SK-N-SH treated with all-trans-retinoic acid at 6 μM for 48 hours (cell line): ENCODE data around the gene NINL.

Experiments used
- ARNTL ChIP-seq: fragments of 450-650 bp; formaldehyde crosslinking; IDR thresholded peaks from 2 replicates; pipeline ENCODE4 v1.5.0; 2020; ENCODE audit warnings: low read depth, mild to moderate bottlenecking, moderate library complexity, borderline replicate concordance
- ISL1 ChIP-seq: fragments of 250-450 bp; sonication (Bioruptor Pico); IDR thresholded peaks from 2 replicates; pipeline ENCODE4 v2.1.2; 2022; ENCODE audit warnings: mild to moderate bottlenecking, moderate library complexity
- OSR1 ChIP-seq: fragments of 250-450 bp; sonication (Bioruptor Pico); IDR thresholded peaks from 2 replicates; pipeline ENCODE4 v1.8.0; 2022; ENCODE audit warnings: moderate library complexity, mild to moderate bottlenecking, inconsistent platforms
- PPARA ChIP-seq: fragments of 250-450 bp; sonication (Bioruptor Pico); IDR thresholded peaks from 2 replicates; pipeline ENCODE4 v1.5.0; 2020; ENCODE audit warnings: mild to moderate bottlenecking, borderline replicate concordance
- RARB ChIP-seq: fragments of 250-450 bp; sonication (Bioruptor Pico); IDR thresholded peaks from 2 replicates; pipeline ENCODE4 v1.8.0; 2021; ENCODE audit warnings: mild to moderate bottlenecking, moderate library complexity
- SNAI2 ChIP-seq: fragments of 250-450 bp; sonication (Bioruptor Pico); IDR thresholded peaks from 2 replicates; pipeline ENCODE4 v1.5.0; 2020; ENCODE audit warnings: mild to moderate bottlenecking, moderate library complexity
- TCF4 ChIP-seq: fragments of 250-450 bp; sonication (Bioruptor Pico); IDR thresholded peaks from 2 replicates; pipeline ENCODE4 v1.8.0; 2021; ENCODE audit warnings: mild to moderate bottlenecking, moderate library complexity, borderline replicate concordance
- ZFP3 ChIP-seq: fragments of 250-450 bp; sonication (Bioruptor Pico); IDR thresholded peaks from 2 replicates; pipeline ENCODE4 v1.5.0; 2020; ENCODE audit warnings: mild to moderate bottlenecking, moderate library complexity
- ZFP30 ChIP-seq: fragments of 450-650 bp; formaldehyde crosslinking; IDR thresholded peaks from 2 replicates; pipeline ENCODE4 v1.5.0; 2022; ENCODE audit warnings: mild to moderate bottlenecking, moderate library complexity
- ZNF565 ChIP-seq: fragments of 450-650 bp; formaldehyde crosslinking; conservative IDR thresholded peaks from 2 replicates; pipeline ENCODE4 v1.5.0; 2020; ENCODE audit warnings: low read depth, mild to moderate bottlenecking, moderate library complexity
- ZNF70 ChIP-seq: fragments of 450-650 bp; formaldehyde crosslinking; IDR thresholded peaks from 2 replicates; pipeline ENCODE4 v1.5.0; 2020; ENCODE audit warnings: mild to moderate bottlenecking, moderate library complexity
- TF ChIP-seq, protein P1 (sequence below): fragments of 250-450 bp; sonication (Bioruptor Pico); IDR thresholded peaks from 2 replicates; pipeline ENCODE4 v1.5.1; 2020; ENCODE audit warnings: low read depth, mild to moderate bottlenecking, moderate library complexity
- TF ChIP-seq, protein P2 (sequence below): fragments of 250-450 bp; sonication (Bioruptor Pico); IDR thresholded peaks from 2 replicates; pipeline ENCODE4 v1.8.0; 2021; ENCODE audit warnings: low read depth, mild to moderate bottlenecking, moderate library complexity, borderline replicate concordance
- TF ChIP-seq, protein P3 (sequence below): fragments of 250-450 bp; sonication (Bioruptor Pico); IDR thresholded peaks from 2 replicates; pipeline ENCODE4 v1.8.0; 2020; ENCODE audit warnings: mild to moderate bottlenecking, moderate library complexity, borderline replicate concordance

DNA sequence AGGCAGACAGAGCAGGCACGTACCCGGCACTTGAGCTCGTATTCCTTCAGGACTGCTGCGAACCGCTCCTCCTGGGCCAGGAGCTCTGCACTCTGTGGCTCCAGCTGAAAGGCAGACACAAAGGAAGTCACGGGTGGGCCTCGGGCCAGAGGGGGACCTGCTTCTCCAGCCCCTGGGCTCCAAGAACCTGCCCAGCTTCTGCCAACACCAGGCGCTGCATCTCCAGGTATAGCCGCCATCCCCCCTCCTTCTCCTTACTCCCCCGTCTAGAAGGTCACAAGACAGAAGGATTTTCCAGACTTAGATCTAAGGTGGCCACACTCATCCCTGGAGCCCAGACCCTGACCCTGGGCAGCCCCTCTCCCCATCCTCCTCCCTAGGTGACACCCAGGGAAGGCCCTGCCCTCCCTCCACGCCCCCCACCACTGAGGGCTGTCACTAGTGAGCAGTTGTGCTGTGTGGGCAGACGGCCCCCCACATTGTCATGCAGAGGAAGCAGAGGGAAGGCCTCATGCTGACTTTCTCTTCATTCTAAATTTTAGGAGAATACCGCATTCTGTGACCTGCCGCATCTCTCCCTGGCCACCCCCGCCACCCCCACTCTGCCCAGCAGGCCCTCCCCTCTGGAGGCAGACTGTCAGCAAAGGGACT is 96.0 kb downstream of the NINL start:
- TF ChIP-seq ZNF70 (no peak), PPARA (CRISPR knock-in tag) (no peak), ZNF565 (CRISPR knock-in tag) (no peak), ISL1 (CRISPR knock-in tag) (no peak), ZFP30 (CRISPR knock-in tag) (no peak), RARB (CRISPR knock-in tag) (no peak), ARNTL (CRISPR knock-in tag) (no peak), SNAI2 (CRISPR knock-in tag) (no peak), OSR1 (CRISPR knock-in tag) (no peak), TCF4 (CRISPR knock-in tag) (no peak), ZFP3 (no peak)
- TF ChIP-seq, protein P1, sequence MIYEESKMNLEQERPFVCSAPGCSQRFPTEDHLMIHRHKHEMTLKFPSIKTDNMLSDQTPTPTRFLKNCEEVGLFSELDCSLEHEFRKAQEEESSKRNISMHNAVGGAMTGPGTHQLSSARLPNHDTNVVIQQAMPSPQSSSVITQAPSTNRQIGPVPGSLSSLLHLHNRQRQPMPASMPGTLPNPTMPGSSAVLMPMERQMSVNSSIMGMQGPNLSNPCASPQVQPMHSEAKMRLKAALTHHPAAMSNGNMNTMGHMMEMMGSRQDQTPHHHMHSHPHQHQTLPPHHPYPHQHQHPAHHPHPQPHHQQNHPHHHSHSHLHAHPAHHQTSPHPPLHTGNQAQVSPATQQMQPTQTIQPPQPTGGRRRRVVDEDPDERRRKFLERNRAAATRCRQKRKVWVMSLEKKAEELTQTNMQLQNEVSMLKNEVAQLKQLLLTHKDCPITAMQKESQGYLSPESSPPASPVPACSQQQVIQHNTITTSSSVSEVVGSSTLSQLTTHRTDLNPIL (CRISPR knock-in tag), result no peak
- TF ChIP-seq, protein P2, sequence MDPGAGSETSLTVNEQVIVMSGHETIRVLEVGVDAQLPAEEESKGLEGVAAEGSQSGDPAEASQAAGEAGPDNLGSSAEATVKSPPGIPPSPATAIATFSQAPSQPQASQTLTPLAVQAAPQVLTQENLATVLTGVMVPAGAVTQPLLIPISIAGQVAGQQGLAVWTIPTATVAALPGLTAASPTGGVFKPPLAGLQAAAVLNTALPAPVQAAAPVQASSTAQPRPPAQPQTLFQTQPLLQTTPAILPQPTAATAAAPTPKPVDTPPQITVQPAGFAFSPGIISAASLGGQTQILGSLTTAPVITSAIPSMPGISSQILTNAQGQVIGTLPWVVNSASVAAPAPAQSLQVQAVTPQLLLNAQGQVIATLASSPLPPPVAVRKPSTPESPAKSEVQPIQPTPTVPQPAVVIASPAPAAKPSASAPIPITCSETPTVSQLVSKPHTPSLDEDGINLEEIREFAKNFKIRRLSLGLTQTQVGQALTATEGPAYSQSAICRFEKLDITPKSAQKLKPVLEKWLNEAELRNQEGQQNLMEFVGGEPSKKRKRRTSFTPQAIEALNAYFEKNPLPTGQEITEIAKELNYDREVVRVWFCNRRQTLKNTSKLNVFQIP (CRISPR knock-in tag), result no peak
- TF ChIP-seq, protein P3, sequence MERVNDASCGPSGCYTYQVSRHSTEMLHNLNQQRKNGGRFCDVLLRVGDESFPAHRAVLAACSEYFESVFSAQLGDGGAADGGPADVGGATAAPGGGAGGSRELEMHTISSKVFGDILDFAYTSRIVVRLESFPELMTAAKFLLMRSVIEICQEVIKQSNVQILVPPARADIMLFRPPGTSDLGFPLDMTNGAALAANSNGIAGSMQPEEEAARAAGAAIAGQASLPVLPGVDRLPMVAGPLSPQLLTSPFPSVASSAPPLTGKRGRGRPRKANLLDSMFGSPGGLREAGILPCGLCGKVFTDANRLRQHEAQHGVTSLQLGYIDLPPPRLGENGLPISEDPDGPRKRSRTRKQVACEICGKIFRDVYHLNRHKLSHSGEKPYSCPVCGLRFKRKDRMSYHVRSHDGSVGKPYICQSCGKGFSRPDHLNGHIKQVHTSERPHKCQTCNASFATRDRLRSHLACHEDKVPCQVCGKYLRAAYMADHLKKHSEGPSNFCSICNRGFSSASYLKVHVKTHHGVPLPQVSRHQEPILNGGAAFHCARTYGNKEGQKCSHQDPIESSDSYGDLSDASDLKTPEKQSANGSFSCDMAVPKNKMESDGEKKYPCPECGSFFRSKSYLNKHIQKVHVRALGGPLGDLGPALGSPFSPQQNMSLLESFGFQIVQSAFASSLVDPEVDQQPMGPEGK (CRISPR knock-in tag), result no peak
